Neural progenitor cell (in vitro differentiated cells): Measurements from ENCODE around the gene MYO1E. TPM values are rescaled to one million over a fixed set of nuclear protein-coding genes. Genes with fewer than 3 reads are reported as not detected.

Experiments
- DNase-seq: peaks from one replicate; pipeline ENCODE4 v3.0.0-alpha.2; 2016; ENCODE audit warnings: low spot score
- H2AFZ ChIP-seq: fragments of 200-600 bp; sonication (generic); replicated peaks from 2 replicates; pipeline ENCODE4 v1.6.1; 2016; ENCODE audit warnings: antibody characterized with exemption
- H3F3A ChIP-seq: fragments of 200-600 bp; sonication (generic); 2 replicates; pipeline ENCODE4 v1.6.1; 2016; ENCODE audit warnings: antibody characterized with exemption, low read depth
- H3K27ac ChIP-seq: fragments of 200-600 bp; sonication (generic); 2 replicates; pipeline ENCODE4 v1.5.1; 2016; ENCODE audit warnings: mild to moderate bottlenecking
- H3K27me3 ChIP-seq: fragments of 200-600 bp; sonication (generic); 2 replicates; pipeline ENCODE4 v1.6.1; 2016; ENCODE audit warnings: mild to moderate bottlenecking, moderate library complexity
- H3K36me3 ChIP-seq: fragments of 200-600 bp; sonication (generic); 2 replicates; pipeline ENCODE4 v1.5.1; 2016
- H3K4me1 ChIP-seq: fragments of 200-600 bp; sonication (generic); 2 replicates; pipeline ENCODE4 v1.6.1; 2016; ENCODE audit warnings: mixed run types
- H3K4me2 ChIP-seq: fragments of 200-600 bp; sonication (generic); 2 replicates; pipeline ENCODE4 v1.6.1; 2016
- H3K4me3 ChIP-seq: fragments of 200-600 bp; sonication (generic); 2 replicates; pipeline ENCODE4 v1.5.1; 2016
- H3K79me2 ChIP-seq: fragments of 200-600 bp; sonication (generic); 2 replicates; pipeline ENCODE4 v1.6.1; 2016; ENCODE audit warnings: low read depth
- H3K9ac ChIP-seq: fragments of 200-600 bp; sonication (generic); 2 replicates; pipeline ENCODE4 v1.6.1; 2016
- H3K9me3 ChIP-seq: fragments of 200-600 bp; sonication (generic); 2 replicates; pipeline ENCODE4 v1.5.1; 2016; ENCODE audit warnings: low read depth
- H4K20me1 ChIP-seq: fragments of 200-600 bp; sonication (generic); 2 replicates; pipeline ENCODE4 v1.6.1; 2016; ENCODE audit warnings: low read depth
- H3K27ac Mint-ChIP-seq: 3 replicates; pipeline ENCODE4 v1.8.0; 2021; ENCODE audit warnings: mixed read lengths
- H3K27me3 Mint-ChIP-seq: 2 replicates; pipeline ENCODE4 v1.8.0; 2022; ENCODE audit warnings: low read depth, mild to moderate bottlenecking, inconsistent platforms, moderate library complexity, mixed read lengths; ENCODE audit not compliant: insufficient read depth
- H3K36me3 Mint-ChIP-seq: 3 replicates; pipeline ENCODE4 v1.8.0; 2021; ENCODE audit warnings: mixed read lengths
- H3K4me1 Mint-ChIP-seq: 3 replicates; pipeline ENCODE4 v1.8.0; 2021; ENCODE audit warnings: mixed read lengths
- H3K4me3 Mint-ChIP-seq: 3 replicates; pipeline ENCODE4 v1.8.0; 2021; ENCODE audit warnings: mild to moderate bottlenecking, moderate library complexity, mixed read lengths
- H3K9me3 Mint-ChIP-seq: 3 replicates; pipeline ENCODE4 v1.8.0; 2020; ENCODE audit warnings: mixed read lengths
- CTCF ChIP-seq: fragments of 200-600 bp; sonication (generic); IDR thresholded peaks from 2 replicates; pipeline ENCODE4 v1.5.1; 2017; ENCODE audit warnings: antibody characterized with exemption, mild to moderate bottlenecking
- EZH2 ChIP-seq: fragments of 200-600 bp; sonication (generic); IDR thresholded peaks from 2 replicates; pipeline ENCODE4 v1.6.1; 2017; ENCODE audit warnings: antibody characterized with exemption, mild to moderate bottlenecking, moderate library complexity
- EZH2phosphoT487 ChIP-seq: fragments of 200-600 bp; sonication (generic); IDR thresholded peaks from 2 replicates; pipeline ENCODE4 v1.6.1; 2017; ENCODE audit warnings: antibody characterized with exemption
- total RNA-seq: library from RNA; depleted of rRNA; stranded (reverse); fragments of >200 nt; gene quantifications from 2 replicates; pipeline ENCODE4 v1.2.3, GENCODE V29; 2015; ENCODE audit warnings: low replicate concordance

MYO1E gene
- total RNA-seq, 1 donor from 2014 or later, result 49.7 TPM

- no peaks in the 10 kb centered on the region for H3K36me3 Mint-ChIP-seq
- TF ChIP-seq CTCF (no peak), EZH2phosphoT487 (no peak), EZH2 (no peak)
- no peak overlapping the region for H2AFZ ChIP-seq
- H3K79me2 ChIP-seq, result no peaks in the 10 kb centered on the region
- H3K4me1 Mint-ChIP-seq, result peaks cover 3% of the 10 kb centered on the region
- H3K9me3 ChIP-seq, result no peaks in the 10 kb centered on the region
- no peaks in the 10 kb centered on the region for H4K20me1 ChIP-seq
- H3F3A ChIP-seq, result no peaks in the 10 kb centered on the region
- H3K4me2 ChIP-seq, result no peak overlapping the region
- H3K9ac ChIP-seq, result no peak overlapping the region
- H3K27me3 ChIP-seq, result no peaks in the 10 kb centered on the region
- H3K27ac Mint-ChIP-seq, result no peak overlapping the region
- H3K27me3 Mint-ChIP-seq, result no peaks in the 10 kb centered on the region
- H3K27ac ChIP-seq, result no peak overlapping the region
- H3K4me1 ChIP-seq, result no peaks in the 10 kb centered on the region
- DNase-seq, result no peak
- H3K4me3 ChIP-seq, result no peak overlapping the region
- no peak overlapping the region for H3K4me3 Mint-ChIP-seq
- H3K36me3 ChIP-seq, result no peaks in the 10 kb centered on the region
- H3K9me3 Mint-ChIP-seq, result no peaks in the 10 kb centered on the region
Measured at GRCh38 chr15:59274126-59274970, 98.3 kb downstream of the MYO1E start.

DNA sequence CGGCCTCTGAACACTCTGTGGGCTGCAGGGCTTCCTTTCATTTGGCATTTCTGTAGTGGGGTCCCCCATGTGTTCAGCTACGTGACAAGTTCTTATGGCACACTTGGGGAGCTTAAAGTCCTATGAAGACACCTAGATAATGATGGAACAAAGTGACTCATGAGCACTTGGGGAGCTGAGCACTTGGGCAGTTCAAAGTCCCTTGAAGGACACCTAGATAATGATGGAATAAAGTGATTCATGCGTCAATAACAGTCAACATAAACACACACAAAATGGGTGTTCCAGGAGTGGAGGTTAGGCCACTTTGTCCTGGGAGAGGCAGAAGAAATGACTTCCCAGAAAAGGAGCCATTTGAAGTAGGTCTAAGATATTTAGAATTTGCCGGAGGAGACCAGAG lies 99.4 kb downstream of the MYO1E start:
- Histone ChIP-seq H3K9me3 (no peaks in the 10 kb centered on the region), H3K27ac (no peak overlapping the region), H3K27me3 (no peaks in the 10 kb centered on the region), H3K4me1 (no peaks in the 10 kb centered on the region), H4K20me1 (no peaks in the 10 kb centered on the region), H3K4me3 (no peak overlapping the region), H3K79me2 (no peaks in the 10 kb centered on the region), H3F3A (no peaks in the 10 kb centered on the region), H3K4me2 (no peak overlapping the region), H2AFZ (no peak overlapping the region), H3K9ac (no peak overlapping the region), H3K36me3 (no peaks in the 10 kb centered on the region)
- no peak for DNase-seq
- no peak overlapping the region for H3K27ac Mint-ChIP-seq
- no peaks in the 10 kb centered on the region for H3K27me3 Mint-ChIP-seq
- TF ChIP-seq EZH2phosphoT487 (no peak), CTCF (no peak), EZH2 (no peak)
- H3K4me3 Mint-ChIP-seq, result no peak overlapping the region
- H3K36me3 Mint-ChIP-seq, result no peaks in the 10 kb centered on the region
- no peaks in the 10 kb centered on the region for H3K9me3 Mint-ChIP-seq
- peaks cover 3% of the 10 kb centered on the region for H3K4me1 Mint-ChIP-seq

DNA sequence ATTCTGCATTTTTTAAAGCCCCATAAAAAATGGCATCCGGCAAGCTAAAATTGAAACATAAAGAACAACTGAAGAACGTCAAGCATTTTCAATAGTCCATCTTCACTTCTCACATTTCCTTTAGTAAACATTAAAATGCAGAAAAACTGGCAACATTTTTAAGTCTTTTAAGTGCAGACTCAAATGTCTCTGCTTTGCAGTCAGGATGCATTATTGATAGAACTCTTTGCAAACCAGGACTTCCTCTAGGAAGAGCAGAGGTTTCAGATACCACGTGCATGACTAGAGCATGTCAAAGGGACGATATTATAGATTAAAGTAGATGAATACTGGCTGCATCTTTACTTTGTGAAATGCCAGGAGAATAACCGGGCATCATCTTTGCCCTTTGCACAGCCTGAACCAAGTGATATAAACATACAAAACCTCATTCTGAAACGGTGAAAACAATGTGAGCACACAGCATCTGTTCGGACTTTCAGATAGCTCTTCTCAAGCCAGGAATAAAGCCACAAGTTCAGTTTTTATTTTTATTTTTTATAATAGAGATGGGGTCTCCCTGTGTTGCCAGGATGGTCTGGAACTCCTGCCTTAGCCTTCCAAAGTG lies 101.0 kb downstream of the MYO1E start:
- H3K27me3 ChIP-seq, result no peaks in the 10 kb centered on the region
- Mint-ChIP-seq H3K36me3 (no peaks in the 10 kb centered on the region), H3K4me1 (peaks cover 3% of the 10 kb centered on the region), H3K27me3 (no peaks in the 10 kb centered on the region), H3K27ac (no peak overlapping the region), H3K9me3 (no peaks in the 10 kb centered on the region), H3K4me3 (no peak overlapping the region)
- no peak overlapping the region for H3K4me2 ChIP-seq
- no peak overlapping the region for H3K4me3 ChIP-seq
- no peaks in the 10 kb centered on the region for H4K20me1 ChIP-seq
- no peak overlapping the region for H2AFZ ChIP-seq
- DNase-seq, result no peak
- no peak for TF ChIP-seq EZH2
- TF ChIP-seq EZH2phosphoT487, result no peak
- no peak for TF ChIP-seq CTCF
- H3K27ac ChIP-seq, result no peak overlapping the region
- H3K79me2 ChIP-seq, result no peaks in the 10 kb centered on the region
- H3K36me3 ChIP-seq, result no peaks in the 10 kb centered on the region
- H3K9me3 ChIP-seq, result no peaks in the 10 kb centered on the region
- H3K4me1 ChIP-seq, result no peaks in the 10 kb centered on the region
- H3K9ac ChIP-seq, result no peak overlapping the region
- H3F3A ChIP-seq, result no peaks in the 10 kb centered on the region
